Measurements from ENCODE around the gene CNTN4.

DNA sequence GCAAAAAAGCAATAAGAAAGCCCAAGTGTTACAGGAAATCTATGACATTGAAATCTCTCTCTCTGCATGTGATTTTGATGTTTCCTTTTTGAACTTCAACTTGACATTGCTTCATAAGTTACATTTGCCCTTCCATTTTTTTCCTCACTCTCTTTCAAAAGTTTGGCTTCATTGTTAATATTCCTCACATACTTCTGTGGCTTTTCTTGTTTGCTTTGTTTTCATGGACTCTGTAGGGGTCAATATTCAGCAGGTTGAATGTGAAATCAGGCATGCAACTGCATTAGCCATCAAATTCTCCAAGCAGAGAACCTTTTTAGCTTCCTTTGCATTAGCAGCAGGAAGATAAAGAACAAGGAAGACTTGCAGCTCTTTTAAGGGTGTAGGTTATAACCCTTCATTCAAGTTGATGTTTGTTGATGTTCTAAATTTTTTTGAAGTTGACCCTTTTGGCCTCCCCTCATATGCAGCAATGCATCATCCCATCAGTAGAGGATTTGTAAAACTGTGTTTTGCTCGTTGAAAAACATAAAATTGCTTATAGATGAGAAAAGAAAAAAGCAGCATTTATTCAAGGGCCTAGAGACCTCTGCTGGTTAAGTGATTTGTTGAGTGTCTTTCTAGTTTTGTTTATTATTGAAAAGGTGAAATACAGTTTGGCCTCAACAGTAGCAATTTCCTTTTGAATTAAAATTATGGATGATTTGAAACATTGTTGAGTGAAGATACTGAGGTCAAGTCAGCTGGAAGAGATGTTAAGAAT is 800.1 kb downstream of the CNTN4 start:
- TF ChIP-seq, protein P1, sequence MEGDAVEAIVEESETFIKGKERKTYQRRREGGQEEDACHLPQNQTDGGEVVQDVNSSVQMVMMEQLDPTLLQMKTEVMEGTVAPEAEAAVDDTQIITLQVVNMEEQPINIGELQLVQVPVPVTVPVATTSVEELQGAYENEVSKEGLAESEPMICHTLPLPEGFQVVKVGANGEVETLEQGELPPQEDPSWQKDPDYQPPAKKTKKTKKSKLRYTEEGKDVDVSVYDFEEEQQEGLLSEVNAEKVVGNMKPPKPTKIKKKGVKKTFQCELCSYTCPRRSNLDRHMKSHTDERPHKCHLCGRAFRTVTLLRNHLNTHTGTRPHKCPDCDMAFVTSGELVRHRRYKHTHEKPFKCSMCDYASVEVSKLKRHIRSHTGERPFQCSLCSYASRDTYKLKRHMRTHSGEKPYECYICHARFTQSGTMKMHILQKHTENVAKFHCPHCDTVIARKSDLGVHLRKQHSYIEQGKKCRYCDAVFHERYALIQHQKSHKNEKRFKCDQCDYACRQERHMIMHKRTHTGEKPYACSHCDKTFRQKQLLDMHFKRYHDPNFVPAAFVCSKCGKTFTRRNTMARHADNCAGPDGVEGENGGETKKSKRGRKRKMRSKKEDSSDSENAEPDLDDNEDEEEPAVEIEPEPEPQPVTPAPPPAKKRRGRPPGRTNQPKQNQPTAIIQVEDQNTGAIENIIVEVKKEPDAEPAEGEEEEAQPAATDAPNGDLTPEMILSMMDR (IDR thresholded peaks at IDR 0.05), result no peak
- TF ChIP-seq POLR2A (IDR thresholded peaks at IDR 0.05), result no peak
